HEK293 (cell line): ENCODE results near the gene ZNF668.

ENCODE experiments used
- BCL11B ChIP-seq: fragments of 450-650 bp; formaldehyde crosslinking; IDR thresholded peaks from 2 replicates; pipeline ENCODE4 v1.5.1; 2016; ENCODE audit warnings: low read depth, missing biosample characterization, missing genetic modification characterization
- IKZF3 ChIP-seq: fragments of 450-650 bp; IDR thresholded peaks from 2 replicates; pipeline ENCODE4 v1.5.0; 2018; ENCODE audit warnings: missing biosample characterization, mild to moderate bottlenecking, missing genetic modification characterization, moderate library complexity
- KLF1 ChIP-seq: fragments of 450-650 bp; formaldehyde crosslinking; IDR thresholded peaks from 2 replicates; pipeline ENCODE4 v1.5.1; 2016; ENCODE audit warnings: missing biosample characterization, missing genetic modification characterization
- OVOL3 ChIP-seq: fragments of 450-650 bp; formaldehyde crosslinking; IDR thresholded peaks from 2 replicates; pipeline ENCODE4 v1.5.1; 2016; ENCODE audit warnings: missing biosample characterization, missing genetic modification characterization
- PRDM4 ChIP-seq: fragments of 450-650 bp; formaldehyde crosslinking; IDR thresholded peaks from 2 replicates; pipeline ENCODE4 v1.5.1; 2017; ENCODE audit warnings: missing biosample characterization, missing genetic modification characterization
- REPIN1 ChIP-seq: fragments of 450-650 bp; formaldehyde crosslinking; IDR thresholded peaks from 2 replicates; pipeline ENCODE4 v1.5.1; 2017; ENCODE audit warnings: missing biosample characterization, missing genetic modification characterization, low read depth
- SCRT1 ChIP-seq: fragments of 450-650 bp; formaldehyde crosslinking; IDR thresholded peaks from 2 replicates; pipeline ENCODE4 v1.5.1; 2016; ENCODE audit warnings: missing biosample characterization, missing genetic modification characterization, borderline replicate concordance
- SCRT2 ChIP-seq: fragments of 450-650 bp; formaldehyde crosslinking; IDR thresholded peaks from 2 replicates; pipeline ENCODE4 v1.5.1; 2016; ENCODE audit warnings: missing biosample characterization, missing genetic modification characterization
- WT1 ChIP-seq: fragments of 450-650 bp; formaldehyde crosslinking; IDR thresholded peaks from 2 replicates; pipeline ENCODE4 v1.5.1; 2016; ENCODE audit warnings: missing biosample characterization, missing genetic modification characterization
- ZBTB17 ChIP-seq: fragments of 450-650 bp; formaldehyde crosslinking; IDR thresholded peaks from 2 replicates; pipeline ENCODE4 v1.5.1; 2016; ENCODE audit warnings: missing biosample characterization, missing genetic modification characterization
- ZBTB20 ChIP-seq: fragments of 450-650 bp; formaldehyde crosslinking; IDR thresholded peaks from 2 replicates; pipeline ENCODE4 v1.5.1; 2016; ENCODE audit warnings: missing biosample characterization, missing genetic modification characterization
- ZBTB21 ChIP-seq: fragments of 450-650 bp; formaldehyde crosslinking; IDR thresholded peaks from 2 replicates; pipeline ENCODE4 v1.5.1; 2017; ENCODE audit warnings: missing biosample characterization, missing genetic modification characterization
- ZBTB48 ChIP-seq: fragments of 450-650 bp; formaldehyde crosslinking; IDR thresholded peaks from 2 replicates; pipeline ENCODE4 v1.5.1; 2016; ENCODE audit warnings: missing biosample characterization, missing genetic modification characterization
- ZBTB8A ChIP-seq: fragments of 450-650 bp; formaldehyde crosslinking; IDR thresholded peaks from 2 replicates; pipeline ENCODE4 v1.5.1; 2016; ENCODE audit warnings: missing biosample characterization, missing genetic modification characterization
- ZNF121 ChIP-seq: fragments of 450-650 bp; formaldehyde crosslinking; IDR thresholded peaks from 2 replicates; pipeline ENCODE4 v1.5.1; 2016; ENCODE audit warnings: missing biosample characterization, missing genetic modification characterization
- ZNF138 ChIP-seq: fragments of 450-650 bp; formaldehyde crosslinking; IDR thresholded peaks from 2 replicates; pipeline ENCODE4 v1.5.1; 2016; ENCODE audit warnings: missing biosample characterization, missing genetic modification characterization, borderline replicate concordance
- ZNF146 ChIP-seq: fragments of 450-650 bp; formaldehyde crosslinking; IDR thresholded peaks from 2 replicates; pipeline ENCODE4 v1.5.1; 2016; ENCODE audit warnings: missing biosample characterization, missing genetic modification characterization
- ZNF169 ChIP-seq: fragments of 450-650 bp; formaldehyde crosslinking; IDR thresholded peaks from 2 replicates; pipeline ENCODE4 v1.5.1; 2016; ENCODE audit warnings: missing biosample characterization, missing genetic modification characterization
- ZNF24 ChIP-seq: fragments of 450-650 bp; formaldehyde crosslinking; IDR thresholded peaks from 2 replicates; pipeline ENCODE4 v1.5.1; 2016; ENCODE audit warnings: missing biosample characterization, missing genetic modification characterization
- ZNF274 ChIP-seq, 2 experiments: fragments of 200-500 bp in 1 of 2; fragments of 450-650 bp in 1 of 2; sonication (Bioruptor generic) in 1 of 2; formaldehyde crosslinking in 1 of 2; IDR thresholded peaks; 2 replicates each; pipeline versions ENCODE4 v1.5.1 to v1.6.1; 2014 to 2016; ENCODE audit warnings: borderline replicate concordance in 1 of 2, inconsistent platforms in 1 of 2, low read length in 1 of 2, missing biosample characterization in 1 of 2, missing genetic modification characterization in 1 of 2
- ZNF391 ChIP-seq: fragments of 450-650 bp; formaldehyde crosslinking; IDR thresholded peaks from 2 replicates; pipeline ENCODE4 v1.5.1; 2016; ENCODE audit warnings: low read depth, missing biosample characterization, missing genetic modification characterization, borderline replicate concordance
- ZNF48 ChIP-seq: fragments of 450-650 bp; formaldehyde crosslinking; IDR thresholded peaks from 2 replicates; pipeline ENCODE4 v1.5.1; 2016; ENCODE audit warnings: missing biosample characterization, missing genetic modification characterization
- ZNF501 ChIP-seq: fragments of 450-650 bp; formaldehyde crosslinking; IDR thresholded peaks from 2 replicates; pipeline ENCODE4 v1.5.1; 2016; ENCODE audit warnings: missing biosample characterization, missing genetic modification characterization
- ZNF513 ChIP-seq: fragments of 450-650 bp; IDR thresholded peaks from 2 replicates; pipeline ENCODE4 v1.5.1; 2018; ENCODE audit warnings: missing biosample characterization, missing genetic modification characterization
- ZNF600 ChIP-seq: fragments of 450-650 bp; formaldehyde crosslinking; IDR thresholded peaks from 2 replicates; pipeline ENCODE4 v1.5.1; 2016; ENCODE audit warnings: missing biosample characterization, missing genetic modification characterization
- ZNF645 ChIP-seq: fragments of 450-650 bp; formaldehyde crosslinking; IDR thresholded peaks from 2 replicates; pipeline ENCODE4; 2016; ENCODE audit warnings: missing biosample characterization, missing genetic modification characterization
- ZNF664 ChIP-seq: fragments of 450-650 bp; formaldehyde crosslinking; IDR thresholded peaks from 2 replicates; pipeline ENCODE4 v1.5.1; 2016; ENCODE audit warnings: missing biosample characterization, missing genetic modification characterization
- ZSCAN4 ChIP-seq: fragments of 450-650 bp; formaldehyde crosslinking; IDR thresholded peaks from 2 replicates; pipeline ENCODE4 v1.5.1; 2017; ENCODE audit warnings: missing biosample characterization, missing genetic modification characterization
- ZSCAN5A ChIP-seq: fragments of 450-650 bp; formaldehyde crosslinking; IDR thresholded peaks from 2 replicates; pipeline ENCODE4 v1.5.1; 2016; ENCODE audit warnings: missing biosample characterization, missing genetic modification characterization

The ZNF668 gene

GRCh38 chr16:31032736-31033708 lies 41.0 kb downstream of the ZNF668 start, which contains the start of gene STX4 (continued):
- 0 out of 2 replicates have a peak, but pooled peaks have one; percentile 27 for TF ChIP-seq ZNF645 (tag by site-specific recombination)
- no peak for TF ChIP-seq ZNF664 (tag by site-specific recombination)
- peak; percentile 92 for TF ChIP-seq ZNF501 (tag by site-specific recombination)
- peak; percentile 60 for TF ChIP-seq KLF1 (tag by site-specific recombination)
- TF ChIP-seq ZBTB48 (tag by site-specific recombination): peak; percentile 78
- peak; percentile 92 for TF ChIP-seq ZBTB8A (tag by site-specific recombination)
- peak; percentile 80 for TF ChIP-seq ZBTB20 (tag by site-specific recombination)
- peak; percentile 78; the same call in 1 of the 2 replicates for TF ChIP-seq ZSCAN5A
- TF ChIP-seq ZNF391: peak; percentile 96; the same call in 1 of the 2 replicates
- TF ChIP-seq ZNF138: no peak
- peak; percentile 100 for TF ChIP-seq ZBTB21 (tag by site-specific recombination)
- TF ChIP-seq ZSCAN4: peak; percentile 50; the same call in 1 of the 2 replicates
- peak; percentile 97 for TF ChIP-seq ZBTB17 (tag by site-specific recombination)
- no peak for TF ChIP-seq ZNF274 (IDR thresholded peaks at IDR 0.05; ENCODE audit: low read length)
- no peak for TF ChIP-seq ZNF274 (tag by site-specific recombination; IDR thresholded peaks at IDR 0.05; ENCODE audit: borderline replicate concordance)
- peak; percentile 38; the same call in 1 of the 2 replicates for TF ChIP-seq ZNF600 (tag by site-specific recombination)
- TF ChIP-seq IKZF3 (tag by site-specific recombination): peak; percentile 57; the same call in 1 of the 2 replicates
- peak; percentile 72; the same call in 1 of the 2 replicates for TF ChIP-seq PRDM4
- peak; percentile 96 for TF ChIP-seq SCRT2 (tag by site-specific recombination)
- TF ChIP-seq BCL11B: peak; percentile 48; the same call in 1 of the 2 replicates
- TF ChIP-seq SCRT1 (tag by site-specific recombination): peak; percentile 60; the same call in 1 of the 2 replicates
- no peak for TF ChIP-seq OVOL3 (tag by site-specific recombination)
- 0 out of 2 replicates have a peak, but pooled peaks have one; percentile 55 for TF ChIP-seq WT1 (tag by site-specific recombination)
- TF ChIP-seq REPIN1 (tag by site-specific recombination): peak; percentile 54; the same call in 1 of the 2 replicates
- TF ChIP-seq ZNF169 (tag by site-specific recombination): no peak
- no peak for TF ChIP-seq ZNF121 (tag by site-specific recombination)
- TF ChIP-seq ZNF24 (tag by site-specific recombination): peak; percentile 98
- peak; percentile 39; the same call in 1 of the 2 replicates for TF ChIP-seq ZNF146 (tag by site-specific recombination)
- no peak for TF ChIP-seq ZNF48 (tag by site-specific recombination)
- no peak for TF ChIP-seq ZNF513
